Brain microvascular endothelial cell (primary cell): ENCODE measurements around the gene SPRY2.

Experiments
- DNase-seq: peaks from one replicate; pipeline ENCODE4 v3.0.0-alpha.2; 2020
- H3K27ac ChIP-seq: fragments of 250-450 bp; sonication (Bioruptor Pico); 2 replicates; pipeline ENCODE4 v1.5.1; 2020; ENCODE audit warnings: mild to moderate bottlenecking, moderate library complexity
- H3K27me3 ChIP-seq: fragments of 250-450 bp; sonication (Bioruptor Pico); replicated peaks from 2 replicates; pipeline ENCODE4 v1.5.1; 2020; ENCODE audit warnings: mild to moderate bottlenecking
- H3K36me3 ChIP-seq: fragments of 250-450 bp; sonication (Bioruptor Pico); replicated peaks from 2 replicates; pipeline ENCODE4 v1.5.1; 2020; ENCODE audit warnings: mild to moderate bottlenecking
- H3K4me3 ChIP-seq: 2 replicates; pipeline ENCODE4 v1.5.1; 2011; ENCODE audit warnings: low read depth, mild to moderate bottlenecking, control low read depth, low read length, moderate library complexity
- in situ Hi-C: cut with HindIII; loops from 2 replicates; pipeline ENCODE4 v1.10.0; 2017; ENCODE audit warnings: low sequenced_read_pairs, low pct_ligation_motif_present
- TF ChIP-seq, protein P1 (sequence below): IDR thresholded peaks from 2 replicates; pipeline ENCODE4 v1.5.1; 2011; ENCODE audit warnings: low read depth, mild to moderate bottlenecking, moderate library complexity, low read length, control low read depth, inconsistent platforms; ENCODE audit errors: missing control alignments

SPRY2 gene

DNA sequence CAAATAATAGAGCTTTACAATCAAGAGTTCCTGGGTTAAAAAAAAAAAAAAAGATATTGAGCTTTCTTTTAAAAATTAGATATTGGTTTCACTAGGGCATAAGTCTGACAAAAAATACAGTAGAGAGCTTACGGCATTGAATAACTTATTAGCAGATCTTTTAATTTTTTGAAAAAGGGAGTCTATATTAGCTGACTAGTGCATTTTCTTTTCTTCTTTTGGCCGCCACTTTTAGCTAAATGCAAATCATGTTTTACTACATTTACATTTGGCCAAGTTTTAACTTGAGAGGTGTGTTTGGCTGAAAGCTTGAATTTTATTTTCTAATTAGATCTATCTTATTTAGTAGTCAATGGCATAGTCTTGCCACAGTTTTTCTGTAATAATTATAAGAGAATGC is 43.4 kb downstream of the SPRY2 start:
- in situ Hi-C loops = no loop called here
- no peak overlapping the region for H3K27ac ChIP-seq
- DNase-seq = no peak
- TF ChIP-seq, protein P1, sequence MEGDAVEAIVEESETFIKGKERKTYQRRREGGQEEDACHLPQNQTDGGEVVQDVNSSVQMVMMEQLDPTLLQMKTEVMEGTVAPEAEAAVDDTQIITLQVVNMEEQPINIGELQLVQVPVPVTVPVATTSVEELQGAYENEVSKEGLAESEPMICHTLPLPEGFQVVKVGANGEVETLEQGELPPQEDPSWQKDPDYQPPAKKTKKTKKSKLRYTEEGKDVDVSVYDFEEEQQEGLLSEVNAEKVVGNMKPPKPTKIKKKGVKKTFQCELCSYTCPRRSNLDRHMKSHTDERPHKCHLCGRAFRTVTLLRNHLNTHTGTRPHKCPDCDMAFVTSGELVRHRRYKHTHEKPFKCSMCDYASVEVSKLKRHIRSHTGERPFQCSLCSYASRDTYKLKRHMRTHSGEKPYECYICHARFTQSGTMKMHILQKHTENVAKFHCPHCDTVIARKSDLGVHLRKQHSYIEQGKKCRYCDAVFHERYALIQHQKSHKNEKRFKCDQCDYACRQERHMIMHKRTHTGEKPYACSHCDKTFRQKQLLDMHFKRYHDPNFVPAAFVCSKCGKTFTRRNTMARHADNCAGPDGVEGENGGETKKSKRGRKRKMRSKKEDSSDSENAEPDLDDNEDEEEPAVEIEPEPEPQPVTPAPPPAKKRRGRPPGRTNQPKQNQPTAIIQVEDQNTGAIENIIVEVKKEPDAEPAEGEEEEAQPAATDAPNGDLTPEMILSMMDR = no peak
- H3K4me3 ChIP-seq = no peak overlapping the region
- H3K27me3 ChIP-seq = no peaks in the 10 kb centered on the region
- H3K36me3 ChIP-seq = no peaks in the 10 kb centered on the region

DNA sequence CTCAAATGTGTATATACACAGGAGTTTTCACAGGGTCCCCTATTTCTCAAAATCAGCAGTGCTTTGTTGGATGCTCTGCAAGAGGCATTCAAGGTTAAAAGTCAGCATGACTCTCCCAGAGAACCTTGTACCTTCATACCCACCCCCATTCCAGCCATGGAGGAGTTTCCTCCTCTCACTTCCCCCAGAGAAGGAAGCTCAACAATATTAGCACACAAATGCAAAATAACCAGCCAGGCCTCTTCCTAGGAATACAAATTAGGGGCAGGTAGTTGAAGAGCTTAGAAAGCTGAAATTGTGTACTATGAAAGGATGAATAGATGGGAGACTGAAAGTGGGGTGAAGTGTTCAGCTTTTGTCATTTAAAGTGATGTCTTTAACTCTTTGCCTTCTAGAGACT is 43.8 kb downstream of the SPRY2 start:
- in situ Hi-C loops = no loop called here
- TF ChIP-seq, protein P1 = no peak
- no peaks in the 10 kb centered on the region for H3K36me3 ChIP-seq
- no peak overlapping the region for H3K4me3 ChIP-seq
- no peak overlapping the region for H3K27ac ChIP-seq
- H3K27me3 ChIP-seq = no peaks in the 10 kb centered on the region
- no peak for DNase-seq

DNA sequence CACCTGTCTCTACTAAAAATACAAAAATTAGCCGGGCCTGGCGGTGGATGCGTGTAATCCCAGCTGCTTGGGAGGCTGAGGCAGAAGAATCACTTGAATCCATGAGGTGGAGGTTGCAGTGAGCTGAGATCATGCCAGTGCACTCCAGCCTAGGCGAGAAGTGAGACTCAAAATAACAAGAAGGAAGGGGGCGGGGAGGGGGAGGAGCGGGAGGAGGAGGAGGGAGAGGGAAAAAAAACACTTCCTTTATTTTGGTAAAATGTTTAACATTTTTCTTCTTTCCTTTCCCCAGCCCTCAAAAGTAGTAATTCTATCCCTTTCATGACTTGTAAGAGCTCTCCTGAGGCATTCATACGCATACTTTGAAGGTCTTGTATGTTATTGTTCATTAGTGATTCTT is 44.3 kb downstream of the SPRY2 start:
- H3K36me3 ChIP-seq = no peaks in the 10 kb centered on the region
- TF ChIP-seq, protein P1 = no peak
- H3K27me3 ChIP-seq = no peaks in the 10 kb centered on the region
- no peak overlapping the region for H3K27ac ChIP-seq
- H3K4me3 ChIP-seq = no peak overlapping the region
- no peak for DNase-seq
- in situ Hi-C loops = no loop called here

DNA sequence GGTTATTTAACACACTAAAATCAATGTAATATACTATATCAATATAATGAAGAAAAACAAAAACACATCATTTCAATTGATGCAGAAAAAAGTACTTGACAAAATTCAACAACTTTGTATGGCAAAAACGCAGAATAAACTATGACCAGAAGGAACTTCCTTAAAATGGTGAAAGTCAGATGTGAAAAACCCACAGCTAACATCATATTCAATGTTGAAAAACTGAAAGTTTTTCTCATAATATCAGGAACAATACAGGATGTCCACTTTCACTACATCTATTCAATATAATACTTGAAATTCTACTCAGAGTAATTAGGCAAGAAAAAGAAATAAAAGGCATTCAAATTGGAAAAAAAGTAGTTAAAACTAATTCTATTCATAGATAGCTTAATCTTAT is 50.3 kb downstream of the SPRY2 start:
- Histone ChIP-seq H3K36me3 (no peaks in the 10 kb centered on the region), H3K27me3 (no peaks in the 10 kb centered on the region), H3K27ac (no peak overlapping the region), H3K4me3 (no peak overlapping the region)
- TF ChIP-seq, protein P1 = no peak
- in situ Hi-C loops = no loop called here
- no peak for DNase-seq
